HEK293 (cell line): Measurements from ENCODE around the gene MDFI.

Experiments
- CTCF ChIA-PET: fragments of 350-600 bp; formaldehyde crosslinking; extraction: SDS; loops from one replicate; lab custom pipeline; 2021; ENCODE audit warnings: antibody characterized with exemption; lab: Yijun Ruan, JAX
- POLR2A ChIA-PET: fragments of 300-600 bp; formaldehyde crosslinking; extraction: SDS; loops from one replicate; lab custom pipeline; 2020; ENCODE audit warnings: antibody characterized with exemption, inconsistent platforms; lab: Yijun Ruan, JAX
- H3K27ac ChIP-seq: fragments of 200-500 bp; sonication (Bioruptor generic); 2 replicates; pipeline ENCODE4 v1.5.1; 2014; ENCODE audit warnings: low read depth, low read length, control low read depth, inconsistent platforms; ENCODE audit errors: extremely low read depth
- H3K36me3 ChIP-seq, 2 experiments: fragments of 200-500 bp in 1 of 2; sonication (Bioruptor generic) in 1 of 2; 1 replicate in 1 of 2; 2 replicates in 1 of 2; pipeline ENCODE4 v1.5.1; 2014 to 2017; ENCODE audit warnings: inconsistent platforms in 2 of 2, low read length in 2 of 2; ENCODE audit not compliant: control insufficient read depth in 2 of 2, insufficient read depth in 1 of 2
- H3K4me1 ChIP-seq: fragments of 200-500 bp; sonication (Bioruptor generic); 2 replicates; pipeline ENCODE4 v1.5.1; 2014; ENCODE audit warnings: mild to moderate bottlenecking, low read length, inconsistent platforms; ENCODE audit not compliant: control insufficient read depth, insufficient read depth
- H3K4me3 ChIP-seq: 2 replicates; pipeline ENCODE4 v1.5.1; 2011; ENCODE audit warnings: low read depth, mild to moderate bottlenecking, control low read depth, low read length, moderate library complexity
- H3K9me3 ChIP-seq: fragments of 200-500 bp; sonication (Bioruptor generic); 2 replicates; pipeline ENCODE4 v1.5.1; 2014; ENCODE audit warnings: low read depth, low read length, inconsistent platforms; ENCODE audit not compliant: control insufficient read depth, insufficient read depth
- BCL11A ChIP-seq: fragments of 450-650 bp; formaldehyde crosslinking; IDR thresholded peaks from 2 replicates; pipeline ENCODE4 v1.5.1; 2016; ENCODE audit warnings: low read depth, missing biosample characterization, missing genetic modification characterization
- HOXA7 ChIP-seq: sonication (generic); formaldehyde crosslinking; IDR thresholded peaks from 2 replicates; pipeline ENCODE4 v1.8.1; 2022; ENCODE audit warnings: missing genetic modification reagents, borderline replicate concordance
- HOXC10 ChIP-seq: sonication (generic); formaldehyde crosslinking; IDR thresholded peaks from 2 replicates; pipeline ENCODE4 v1.8.1; 2023; ENCODE audit warnings: mild to moderate bottlenecking, missing genetic modification reagents
- KLF7 ChIP-seq: fragments of 450-650 bp; formaldehyde crosslinking; IDR thresholded peaks from 2 replicates; pipeline ENCODE4 v1.5.1; 2016; ENCODE audit warnings: missing biosample characterization, missing genetic modification characterization, borderline replicate concordance
- OVOL3 ChIP-seq: fragments of 450-650 bp; formaldehyde crosslinking; IDR thresholded peaks from 2 replicates; pipeline ENCODE4 v1.5.1; 2016; ENCODE audit warnings: missing biosample characterization, missing genetic modification characterization
- PBX3 ChIP-seq: sonication (generic); formaldehyde crosslinking; IDR thresholded peaks from 2 replicates; pipeline ENCODE4 v1.8.1; 2022; ENCODE audit warnings: mild to moderate bottlenecking, moderate library complexity, missing genetic modification reagents
- PRDM1 ChIP-seq: fragments of 450-650 bp; formaldehyde crosslinking; IDR thresholded peaks from 2 replicates; pipeline ENCODE4; 2016; ENCODE audit warnings: missing biosample characterization, missing genetic modification characterization
- PRDM2 ChIP-seq: fragments of 450-650 bp; formaldehyde crosslinking; IDR thresholded peaks from 2 replicates; pipeline ENCODE4 v1.5.1; 2016; ENCODE audit warnings: missing biosample characterization, missing genetic modification characterization, borderline replicate concordance
- SP2 ChIP-seq: fragments of 450-650 bp; formaldehyde crosslinking; IDR thresholded peaks from 2 replicates; pipeline ENCODE4 v1.5.1; 2016; ENCODE audit warnings: missing biosample characterization, missing genetic modification characterization
- SP3 ChIP-seq: fragments of 450-650 bp; formaldehyde crosslinking; IDR thresholded peaks from 2 replicates; pipeline ENCODE4 v1.5.1; 2016; ENCODE audit warnings: missing biosample characterization, missing genetic modification characterization
- ZBTB6 ChIP-seq: fragments of 450-650 bp; formaldehyde crosslinking; IDR thresholded peaks from 2 replicates; pipeline ENCODE4 v1.5.1; 2017; ENCODE audit warnings: missing biosample characterization, missing genetic modification characterization
- ZFHX2 ChIP-seq: fragments of 450-650 bp; formaldehyde crosslinking; conservative IDR thresholded peaks from 2 replicates; pipeline ENCODE4 v1.5.1; 2016; ENCODE audit warnings: missing biosample characterization, missing genetic modification characterization
- ZNF148 ChIP-seq: fragments of 450-650 bp; formaldehyde crosslinking; IDR thresholded peaks from 2 replicates; pipeline ENCODE4 v1.5.0; 2017; ENCODE audit warnings: missing biosample characterization, missing genetic modification characterization, borderline replicate concordance
- ZNF324 ChIP-seq: fragments of 450-650 bp; formaldehyde crosslinking; IDR thresholded peaks from 2 replicates; pipeline ENCODE4 v1.5.1; 2016; ENCODE audit warnings: missing biosample characterization, missing genetic modification characterization
- ZNF341 ChIP-seq: fragments of 450-650 bp; formaldehyde crosslinking; IDR thresholded peaks from 2 replicates; pipeline ENCODE4; 2016; ENCODE audit warnings: low read depth, missing biosample characterization, missing genetic modification characterization
- ZNF350 ChIP-seq: fragments of 450-650 bp; formaldehyde crosslinking; IDR thresholded peaks from 2 replicates; pipeline ENCODE4 v1.5.0; 2017; ENCODE audit warnings: missing biosample characterization, mild to moderate bottlenecking, missing genetic modification characterization
- ZNF354C ChIP-seq: fragments of 450-650 bp; formaldehyde crosslinking; IDR thresholded peaks from 2 replicates; pipeline ENCODE4 v1.5.1; 2016; ENCODE audit warnings: missing biosample characterization, missing genetic modification characterization, low read depth, borderline replicate concordance
- ZNF394 ChIP-seq: fragments of 450-650 bp; formaldehyde crosslinking; IDR thresholded peaks from 2 replicates; pipeline ENCODE4 v1.5.1; 2016; ENCODE audit warnings: missing biosample characterization, missing genetic modification characterization, mild to moderate bottlenecking, moderate library complexity, borderline replicate concordance
- ZNF404 ChIP-seq: fragments of 450-650 bp; formaldehyde crosslinking; IDR thresholded peaks from 2 replicates; pipeline ENCODE4 v1.5.1; 2017; ENCODE audit warnings: missing biosample characterization, missing genetic modification characterization
- ZNF677 ChIP-seq: fragments of 450-650 bp; IDR thresholded peaks from 2 replicates; pipeline ENCODE4 v1.5.0; 2018; ENCODE audit warnings: missing biosample characterization, mild to moderate bottlenecking, missing genetic modification characterization, moderate library complexity
- ZSCAN16 ChIP-seq: fragments of 450-650 bp; formaldehyde crosslinking; IDR thresholded peaks from 2 replicates; pipeline ENCODE4 v1.5.1; 2016; ENCODE audit warnings: missing biosample characterization, missing genetic modification characterization
- ZSCAN18 ChIP-seq: fragments of 450-650 bp; formaldehyde crosslinking; IDR thresholded peaks from 2 replicates; pipeline ENCODE4 v1.5.1; 2016; ENCODE audit warnings: missing biosample characterization, missing genetic modification characterization
- ZXDB ChIP-seq: fragments of 450-650 bp; formaldehyde crosslinking; IDR thresholded peaks from 2 replicates; pipeline ENCODE4 v1.5.1; 2016; ENCODE audit warnings: missing biosample characterization, missing genetic modification characterization

Gene MDFI

GRCh38 chr6:41648921-41649320, 10.7 kb downstream of the MDFI start (continued):
- TF ChIP-seq PRDM2 (tag by site-specific recombination) (no peak), BCL11A (tag by site-specific recombination) (no peak), HOXA7 (CRISPR knock-in tag) (no peak), PRDM1 (tag by site-specific recombination) (no peak)

- ChIA-PET CTCF (interaction anchor here (1.0 kb wide), 1 partner anchor 281 kb away, joined by 3 read pairs; no protein-coding TSS in a partner anchor), POLR2A (no interaction called here)
- H3K36me3 ChIP-seq = no peaks in the 10 kb centered on the region
- H3K9me3 ChIP-seq = no peaks in the 10 kb centered on the region
- no peaks in the 10 kb centered on the region for H3K4me1 ChIP-seq
- no peak overlapping the region for H3K27ac ChIP-seq
- no peak overlapping the region for H3K4me3 ChIP-seq
- TF ChIP-seq SP2 (tag by site-specific recombination) (no peak), ZXDB (tag by site-specific recombination) (no peak), ZNF354C (tag by site-specific recombination) (no peak), ZSCAN16 (no peak), ZNF350 (tag by site-specific recombination) (no peak), OVOL3 (tag by site-specific recombination) (no peak), KLF7 (tag by site-specific recombination) (no peak), ZNF404 (tag by site-specific recombination) (no peak), BCL11A (tag by site-specific recombination) (no peak), ZSCAN18 (tag by site-specific recombination) (no peak), ZBTB6 (no peak), ZFHX2 (tag by site-specific recombination) (no peak), ZNF677 (tag by site-specific recombination) (no peak)
Observed at GRCh38 chr6:41649596-41649995, 11.3 kb downstream of the MDFI start.

- no peak overlapping the region for H3K27ac ChIP-seq
- H3K4me1 ChIP-seq = no peaks in the 10 kb centered on the region
- POLR2A ChIA-PET = no interaction called here
- H3K4me3 ChIP-seq = no peak overlapping the region
- CTCF ChIA-PET = interaction anchor here (0.6 to 1.0 kb wide), 3 partner anchors 11 to 496 kb away, joined by 3 read pairs; no protein-coding TSS in a partner anchor
- H3K36me3 ChIP-seq = no peaks in the 10 kb centered on the region
- H3K9me3 ChIP-seq = no peaks in the 10 kb centered on the region
- TF ChIP-seq SP3 = no peak
- no peak for TF ChIP-seq ZNF394 (tag by site-specific recombination)
- TF ChIP-seq ZNF341 (tag by site-specific recombination) = no peak
- TF ChIP-seq ZNF324 (tag by site-specific recombination) = no peak
- TF ChIP-seq PBX3 = no peak
- TF ChIP-seq HOXC10 (CRISPR knock-in tag) = no peak
- no peak for TF ChIP-seq ZNF148
Observed at GRCh38 chr6:41650120-41650519, 11.9 kb downstream of the MDFI start.
